MM.1S (cell line): ENCODE results near the gene PLAGL1.

Experiments used
- EZH2 ChIP-seq: fragments of 300-600 bp; sonication (generic); optimal IDR thresholded peaks from 2 replicates; pipeline ENCODE3; 2017; ENCODE audit warnings: low read depth, mild to moderate bottlenecking, antibody characterized with exemption, low read length, mixed read lengths
- TF ChIP-seq, protein P1 (sequence below): fragments of 300-600 bp; sonication (generic); IDR thresholded peaks from 2 replicates; pipeline ENCODE4 v1.5.1; 2016; ENCODE audit warnings: antibody characterized with exemption, low read length, mixed read lengths

DNA sequence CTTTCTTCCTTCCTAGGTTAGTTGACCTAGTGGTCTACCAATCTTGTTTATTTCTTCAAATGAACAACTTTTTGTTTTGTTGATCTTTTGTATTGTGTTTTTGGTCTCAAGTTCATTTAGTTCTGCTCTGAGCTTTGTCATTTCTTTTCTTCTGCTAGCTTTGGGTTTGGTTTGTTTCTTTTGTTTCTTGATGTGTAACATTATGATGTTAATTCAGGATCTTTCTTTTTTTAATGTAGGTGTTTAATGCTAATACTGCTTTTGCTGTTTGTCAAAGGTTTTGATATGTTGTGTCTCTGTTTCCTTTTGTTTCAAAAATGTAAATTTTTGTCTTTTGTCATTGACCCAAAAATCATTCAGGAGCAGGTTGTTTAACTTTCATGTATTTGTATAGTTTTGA, 78.1 kb downstream of the PLAGL1 start:
- TF ChIP-seq, protein P1, sequence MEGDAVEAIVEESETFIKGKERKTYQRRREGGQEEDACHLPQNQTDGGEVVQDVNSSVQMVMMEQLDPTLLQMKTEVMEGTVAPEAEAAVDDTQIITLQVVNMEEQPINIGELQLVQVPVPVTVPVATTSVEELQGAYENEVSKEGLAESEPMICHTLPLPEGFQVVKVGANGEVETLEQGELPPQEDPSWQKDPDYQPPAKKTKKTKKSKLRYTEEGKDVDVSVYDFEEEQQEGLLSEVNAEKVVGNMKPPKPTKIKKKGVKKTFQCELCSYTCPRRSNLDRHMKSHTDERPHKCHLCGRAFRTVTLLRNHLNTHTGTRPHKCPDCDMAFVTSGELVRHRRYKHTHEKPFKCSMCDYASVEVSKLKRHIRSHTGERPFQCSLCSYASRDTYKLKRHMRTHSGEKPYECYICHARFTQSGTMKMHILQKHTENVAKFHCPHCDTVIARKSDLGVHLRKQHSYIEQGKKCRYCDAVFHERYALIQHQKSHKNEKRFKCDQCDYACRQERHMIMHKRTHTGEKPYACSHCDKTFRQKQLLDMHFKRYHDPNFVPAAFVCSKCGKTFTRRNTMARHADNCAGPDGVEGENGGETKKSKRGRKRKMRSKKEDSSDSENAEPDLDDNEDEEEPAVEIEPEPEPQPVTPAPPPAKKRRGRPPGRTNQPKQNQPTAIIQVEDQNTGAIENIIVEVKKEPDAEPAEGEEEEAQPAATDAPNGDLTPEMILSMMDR = no peak
- TF ChIP-seq EZH2 = no peak
